ENCODE results near the gene TRUB1.
A peak's percentile ranks its signal among the peaks of the same experiment; 100 is the strongest.
"Not testable (repeated sequence)": the region's sequence is repeated elsewhere in the genome, so short reads cannot be mapped to it uniquely, and the experiment has no call there.

The TRUB1 gene
- total RNA-seq, result 22.4 to 45.2 reads per million in 2 experiments

DNA sequence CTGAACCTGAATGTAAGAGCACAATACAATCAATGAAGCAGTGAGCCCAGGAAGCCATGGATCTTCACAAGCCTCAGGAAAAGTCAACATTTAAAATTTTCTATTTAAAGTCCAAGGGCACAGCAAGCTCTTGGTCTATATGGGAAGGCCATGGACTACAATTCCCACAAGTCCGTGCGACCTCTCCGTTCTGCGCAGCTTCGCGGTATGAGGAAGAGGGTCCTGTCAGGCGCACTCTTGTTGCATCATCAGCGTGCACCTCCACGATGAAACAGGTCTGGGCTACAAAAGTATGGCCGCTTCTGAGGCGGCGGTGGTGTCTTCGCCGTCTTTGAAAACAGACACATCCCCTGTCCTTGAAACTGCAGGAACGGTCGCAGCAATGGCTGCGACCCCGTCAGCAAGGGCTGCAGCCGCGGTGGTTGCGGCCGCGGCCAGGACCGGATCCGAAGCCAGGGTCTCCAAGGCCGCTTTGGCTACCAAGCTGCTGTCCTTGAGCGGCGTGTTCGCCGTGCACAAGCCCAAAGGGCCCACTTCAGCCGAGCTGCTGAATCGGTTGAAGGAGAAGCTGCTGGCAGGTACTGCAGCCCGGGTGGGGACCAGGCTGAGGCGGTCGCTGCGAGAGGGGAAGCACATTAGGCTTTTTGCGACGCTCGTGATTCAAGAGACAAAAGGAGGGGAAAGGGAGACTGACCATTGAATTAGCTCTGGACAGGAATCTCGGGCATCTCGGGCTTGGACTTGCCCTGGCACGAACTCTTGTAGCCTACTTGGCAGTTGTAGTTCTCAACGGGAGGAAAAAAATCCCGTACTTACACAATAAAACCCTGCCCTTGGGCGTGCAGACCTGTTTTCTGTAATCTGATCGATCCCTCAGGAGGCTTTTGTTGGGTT lies at the start of gene TRUB1:
Gene TRUB1 (plus strand): TSS at position 234 of the 894 bp plus-strand sequence. CDS start 59 bp downstream, at position 293.
- peak; percentile 89 for DNase-seq (ENCODE audit: low read depth)

DNA sequence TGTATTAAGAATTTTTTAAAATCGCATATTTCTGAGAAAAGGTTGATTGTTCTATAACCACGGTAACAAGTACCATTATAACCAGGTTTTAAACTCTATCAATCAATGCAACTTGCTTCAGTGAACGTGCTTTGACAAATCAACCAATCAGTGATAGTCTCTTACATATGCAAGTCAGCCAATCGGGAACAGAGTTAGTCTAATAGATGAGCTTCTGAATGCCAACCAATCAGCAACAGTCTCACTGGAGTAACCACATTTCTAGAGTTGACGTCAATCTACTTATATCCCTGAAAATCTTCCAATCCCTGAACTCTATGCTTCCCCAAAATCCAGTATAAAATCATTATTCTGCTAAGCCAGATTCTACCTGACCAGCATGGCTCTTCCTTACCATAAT lies 44.7 kb upstream of the TRUB1 start:
- DNase-seq (ENCODE audit: low read depth), result no peak

DNA sequence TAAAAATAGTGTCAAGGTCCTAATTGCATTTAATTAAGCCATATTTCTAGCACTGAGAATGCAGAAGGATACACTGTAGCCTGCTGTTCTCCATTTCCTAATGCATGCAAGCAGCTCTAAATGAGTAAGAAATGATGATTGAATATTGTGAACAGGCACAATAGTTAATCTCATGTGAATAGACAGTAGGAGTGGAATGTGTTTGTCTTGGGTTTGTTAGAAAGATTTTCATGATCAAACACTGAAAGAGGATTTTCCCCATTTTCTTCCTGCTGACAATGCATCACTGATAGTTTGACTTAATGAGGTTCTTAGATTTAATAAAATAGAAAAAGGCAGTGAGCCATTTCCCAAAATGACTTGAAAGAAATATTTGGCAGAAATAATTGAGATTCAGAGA lies 43.1 kb upstream of the TRUB1 start:
- no peak for DNase-seq (ENCODE audit: low read depth)

DNA sequence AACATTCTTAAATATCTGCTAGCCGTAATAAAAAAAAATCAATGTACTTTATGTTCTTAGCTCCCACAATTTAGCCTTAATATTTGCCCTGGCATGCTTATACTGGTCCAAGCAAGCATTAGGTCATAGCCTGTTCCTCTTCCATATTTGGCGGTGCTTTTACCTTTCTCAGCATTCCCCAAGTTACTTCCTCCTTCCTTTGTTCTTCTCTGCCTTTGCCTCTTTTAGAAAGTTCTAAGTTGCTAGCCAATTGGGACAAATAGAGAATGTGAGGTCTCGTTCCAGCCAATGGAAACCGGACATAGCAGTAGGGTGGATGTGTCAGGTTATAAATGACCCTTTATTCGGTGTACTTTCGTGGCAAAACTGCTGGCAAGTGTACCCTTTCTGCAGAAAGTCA lies 41.0 kb upstream of the TRUB1 start:
- not testable (repeated sequence) for DNase-seq (ENCODE audit: low read depth)

DNA sequence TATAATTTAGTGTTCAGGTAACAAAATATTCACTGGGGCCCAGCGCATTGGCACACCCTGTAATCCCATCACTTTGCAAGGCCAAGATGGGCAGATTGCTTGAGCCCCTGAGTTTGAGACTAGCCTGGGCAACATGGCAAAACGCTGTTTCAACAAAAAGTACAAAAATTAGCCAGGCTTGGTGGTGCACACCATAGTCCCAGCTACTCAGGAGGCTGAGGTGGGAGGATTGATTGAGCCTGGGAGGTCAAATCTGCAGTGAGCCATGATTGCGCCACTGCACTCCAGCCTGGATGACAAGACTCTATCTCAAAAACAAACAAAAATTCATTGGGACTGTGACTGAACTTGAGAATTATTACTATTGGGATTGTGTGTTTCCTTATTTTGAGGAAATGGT lies 40.4 kb upstream of the TRUB1 start:
- DNase-seq (ENCODE audit: low read depth), result no peak

DNA sequence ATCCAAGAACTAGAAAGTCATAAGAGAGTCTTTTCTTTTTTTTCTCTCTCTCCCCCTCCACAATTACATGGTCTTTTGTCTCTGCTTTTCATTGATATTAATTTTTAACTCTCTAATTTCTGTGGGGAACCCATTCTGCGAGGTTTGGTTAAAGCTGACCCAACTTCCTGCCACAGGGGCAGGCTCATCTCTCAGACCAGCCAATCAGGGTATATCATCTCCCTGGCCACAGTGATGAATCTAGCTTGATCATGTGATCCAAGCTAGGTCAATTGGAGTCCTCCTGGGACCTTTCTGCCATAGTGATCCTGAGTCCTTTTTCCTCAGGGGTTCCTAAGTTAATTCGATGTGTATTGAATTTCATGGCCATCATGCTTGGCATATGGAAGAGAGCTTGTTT lies 38.0 kb upstream of the TRUB1 start:
- no peak for DNase-seq (ENCODE audit: low read depth)

DNA sequence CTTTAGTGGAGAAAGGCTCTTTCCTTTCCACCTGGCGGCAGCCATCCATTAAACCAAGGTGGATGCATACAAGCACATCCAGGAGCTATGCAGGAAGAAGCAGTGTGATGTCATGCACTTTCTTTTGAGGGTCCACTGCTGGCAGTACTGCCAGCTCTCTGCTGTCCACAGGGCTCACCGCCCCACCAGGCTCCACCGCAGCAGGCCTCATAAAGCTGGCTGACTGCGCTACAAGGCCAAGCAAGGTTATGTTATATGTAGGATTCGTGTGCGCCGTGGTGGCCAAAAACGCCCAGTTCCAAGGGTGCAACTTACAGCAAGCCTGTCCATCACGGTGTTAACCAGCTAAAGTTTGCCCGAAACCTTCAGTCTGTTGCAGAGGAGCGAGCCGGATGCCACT lies 37.3 kb upstream of the TRUB1 start:
- DNase-seq (ENCODE audit: low read depth), result no peak

DNA sequence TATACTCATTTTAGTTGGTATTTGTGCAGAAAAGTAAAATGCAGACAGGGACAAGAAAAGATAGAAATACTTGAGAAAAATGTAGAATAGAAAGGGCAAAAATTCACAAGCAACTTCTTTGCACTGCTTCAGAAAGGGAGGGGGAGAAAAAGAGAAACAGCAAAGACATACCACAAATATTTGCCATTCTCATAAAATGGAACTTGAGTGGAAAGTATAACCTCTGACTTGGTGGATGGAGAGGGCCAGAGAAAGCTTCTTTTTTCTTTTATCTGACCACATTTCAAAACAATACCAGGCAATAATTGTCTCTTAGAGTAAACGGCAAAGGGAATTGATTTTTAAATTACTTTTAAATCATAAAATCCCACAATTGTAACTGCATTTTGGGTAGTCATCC lies 35.8 kb upstream of the TRUB1 start:
- DNase-seq (ENCODE audit: low read depth), result no peak

DNA sequence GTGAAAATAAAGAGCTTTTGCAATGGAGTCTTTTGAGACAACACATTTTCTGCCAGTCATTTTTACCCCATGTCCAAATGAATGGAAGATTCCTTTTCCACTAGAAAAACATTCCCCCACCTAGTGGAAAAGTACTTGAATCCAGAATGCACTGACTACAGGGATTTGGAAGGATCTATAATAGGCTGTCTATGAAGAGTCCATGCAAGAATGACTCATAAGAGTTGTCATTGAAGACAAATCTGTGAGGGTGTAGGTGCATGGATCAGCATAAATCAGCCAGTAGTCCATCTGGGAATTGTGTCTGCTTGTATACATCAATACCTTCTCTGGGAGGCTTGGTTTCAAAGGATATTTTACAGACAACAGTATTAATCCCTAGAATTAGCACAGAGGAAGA lies 32.5 kb upstream of the TRUB1 start:
- DNase-seq (ENCODE audit: low read depth), result no peak

DNA sequence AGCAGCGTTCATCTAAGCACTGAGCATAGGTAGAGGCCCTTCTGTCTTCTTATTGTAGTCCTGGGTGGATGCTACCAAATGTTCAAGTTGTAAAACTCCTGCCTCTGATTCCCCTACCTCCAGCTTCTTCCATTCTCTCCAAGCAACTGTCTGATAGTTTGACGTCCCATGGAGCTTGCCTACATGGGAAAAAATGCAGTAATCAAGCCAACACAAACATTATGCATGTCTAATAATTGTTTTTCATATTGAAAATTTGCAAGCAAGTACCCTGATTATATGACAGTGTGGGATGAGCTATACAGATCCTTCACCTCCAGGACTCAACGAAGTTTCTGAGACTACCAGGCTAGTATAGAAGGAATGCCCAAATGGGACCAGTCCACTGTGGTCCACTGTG lies 31.0 kb upstream of the TRUB1 start:
- no peak for DNase-seq (ENCODE audit: low read depth)

DNA sequence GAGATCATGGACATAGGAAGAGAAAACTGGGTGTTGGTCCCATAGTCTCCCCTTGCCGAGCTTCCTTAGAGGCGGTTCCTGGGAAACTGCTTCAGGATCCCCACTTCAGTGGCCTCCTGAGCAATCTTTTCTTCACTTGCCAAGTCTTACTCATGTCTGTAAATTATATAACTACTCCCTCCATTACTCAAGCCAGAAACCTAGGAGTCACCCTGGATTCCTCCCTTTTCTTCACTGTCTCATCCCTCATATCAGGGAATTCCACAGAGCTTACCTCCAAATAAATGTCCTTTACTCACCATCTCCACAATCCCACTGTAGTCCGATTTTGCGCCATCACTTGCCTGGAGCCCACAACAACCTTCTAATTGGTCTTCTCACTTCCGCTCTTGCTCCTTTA lies 29.1 kb upstream of the TRUB1 start:
- no peak for DNase-seq (ENCODE audit: low read depth)

DNA sequence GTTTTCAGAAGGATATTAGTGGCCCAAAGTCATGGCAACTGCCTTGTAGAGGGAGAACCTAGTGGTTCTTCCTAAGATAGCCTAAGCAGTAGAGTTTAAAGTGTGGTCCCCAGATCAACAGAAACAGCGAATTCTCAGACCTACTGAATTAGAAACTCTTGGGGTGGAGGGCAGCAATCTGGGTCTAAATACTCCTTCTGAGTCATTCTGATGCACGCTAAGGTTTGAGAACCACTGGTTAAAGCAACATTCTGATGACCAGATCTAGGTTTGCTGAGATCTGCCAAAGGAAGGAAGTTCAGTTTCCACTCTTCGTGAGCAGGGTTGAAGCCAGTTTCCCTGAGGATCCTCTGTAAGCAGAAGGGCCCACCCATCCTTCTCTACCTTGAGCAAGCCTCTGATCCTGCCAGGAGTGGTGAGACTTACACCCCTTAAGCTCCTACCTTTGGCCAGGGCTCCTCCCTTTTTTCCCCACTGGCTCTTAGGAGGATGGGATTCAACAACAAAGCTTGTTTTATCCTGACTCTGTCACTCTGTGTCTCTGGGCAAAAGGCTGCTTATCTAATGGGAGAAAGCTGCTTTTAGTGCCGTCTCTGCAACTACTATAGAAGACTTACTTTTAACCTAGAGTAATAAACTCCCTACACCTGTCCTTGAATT lies 26.8 kb upstream of the TRUB1 start:
- DNase-seq (ENCODE audit: low read depth), result no peak

DNA sequence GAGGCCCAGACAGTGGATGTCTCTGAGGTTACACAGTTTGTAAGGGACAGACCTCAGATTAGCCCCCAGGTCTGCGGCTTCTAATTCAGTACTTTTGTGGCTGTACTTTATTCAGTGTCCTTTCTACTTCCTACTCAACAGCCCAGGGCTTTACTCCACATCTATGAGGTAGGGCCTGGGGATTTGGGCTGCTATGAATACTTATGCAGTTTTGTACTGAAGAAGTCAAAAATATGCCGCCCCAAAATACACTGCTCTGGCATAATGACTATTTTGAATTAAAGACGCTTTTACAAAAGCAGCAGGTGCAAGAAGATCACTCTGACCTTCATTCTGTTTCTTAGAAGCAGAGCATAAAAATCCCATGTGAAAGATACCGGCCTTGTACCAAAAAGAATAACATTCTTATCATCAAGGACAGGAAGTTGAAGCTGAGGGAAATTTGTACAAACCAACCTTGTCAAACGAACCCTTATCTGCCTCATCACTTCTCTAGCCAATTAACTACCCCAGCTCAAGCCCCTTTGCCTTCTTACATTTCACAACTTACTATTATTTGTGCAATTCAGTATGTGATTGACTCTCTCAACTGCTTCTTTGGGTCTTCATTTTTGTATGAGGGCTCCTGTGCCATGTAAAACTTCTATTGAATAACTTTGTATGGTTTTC lies 26.1 kb upstream of the TRUB1 start:
- no peak for DNase-seq (ENCODE audit: low read depth)

DNA sequence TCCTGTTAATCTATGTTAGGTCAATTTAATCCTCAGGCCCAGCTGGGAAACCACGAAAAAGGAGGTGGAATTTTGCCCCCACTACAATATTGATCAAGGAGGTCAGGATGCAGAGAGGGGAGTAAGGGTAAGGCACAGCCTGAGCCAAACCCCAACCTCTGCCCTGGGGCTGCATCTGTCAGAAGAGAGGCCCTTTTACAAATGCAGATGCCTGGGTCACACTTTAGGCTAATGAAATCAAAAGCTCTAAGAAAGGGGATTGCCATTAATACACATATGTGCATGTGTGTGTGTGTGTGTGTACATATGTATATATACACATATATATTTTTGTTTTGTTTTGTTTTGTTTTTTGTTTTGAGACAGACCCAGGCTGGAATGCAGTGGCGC lies 25.5 kb upstream of the TRUB1 start:
- DNase-seq (ENCODE audit: low read depth), result no peak

DNA sequence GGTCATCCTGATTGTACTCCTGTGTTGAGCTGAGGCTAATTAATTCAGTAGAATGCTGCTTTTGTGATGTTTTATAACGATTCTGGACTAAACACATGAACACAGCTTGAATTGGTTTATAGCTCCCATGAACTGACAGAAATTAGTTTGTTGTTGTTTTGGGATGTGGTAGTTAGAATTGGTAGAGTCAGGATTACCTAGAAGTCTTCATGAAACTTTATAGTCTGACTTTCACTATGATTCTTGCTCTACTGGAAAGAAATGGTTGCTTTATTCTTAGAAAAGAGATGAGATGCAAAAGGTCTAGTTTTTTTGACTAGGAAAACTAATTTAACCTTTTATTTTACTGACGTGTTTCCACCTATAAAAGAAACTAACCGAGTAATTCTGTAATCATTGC lies 23.4 kb upstream of the TRUB1 start:
- no peak for DNase-seq (ENCODE audit: low read depth)

DNA sequence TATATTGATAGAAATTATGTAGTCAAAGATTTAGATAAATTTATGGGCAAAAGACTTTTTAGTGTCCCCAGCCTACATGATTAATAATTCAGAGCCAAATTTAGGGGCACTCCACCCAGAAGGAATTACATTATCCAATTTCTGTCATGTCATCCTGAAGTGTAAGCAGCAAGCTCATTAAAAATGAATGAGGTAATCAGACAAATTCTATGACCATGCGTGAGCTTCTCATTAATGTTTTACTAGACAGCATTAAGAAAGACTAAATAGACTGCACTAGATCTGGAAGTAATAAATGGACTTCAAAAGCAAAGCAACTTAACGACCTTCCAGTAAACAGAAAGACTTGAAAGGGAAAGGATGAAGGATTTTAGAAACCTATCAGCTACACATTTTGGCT lies 22.7 kb upstream of the TRUB1 start:
- no peak for DNase-seq (ENCODE audit: low read depth)

DNA sequence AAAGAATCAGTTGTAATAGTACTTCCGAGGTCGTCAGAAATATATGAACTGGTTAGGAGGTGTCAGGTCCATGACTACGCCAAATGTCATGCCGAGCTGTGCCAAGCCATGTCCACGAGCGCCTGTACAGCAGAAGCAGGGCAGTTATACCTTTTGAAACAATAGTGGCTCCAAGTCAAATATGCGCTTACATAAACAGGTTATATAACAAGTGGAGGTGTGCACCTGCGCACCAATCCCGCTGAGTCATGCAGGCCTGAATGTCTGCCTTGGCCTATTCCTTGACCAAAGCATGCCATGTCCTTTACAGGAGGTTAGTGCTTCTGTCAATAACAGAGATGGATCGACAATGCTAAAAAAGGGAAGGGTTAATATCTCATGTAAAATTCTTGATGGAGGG lies 21.3 kb upstream of the TRUB1 start:
- DNase-seq (ENCODE audit: low read depth), result no peak

DNA sequence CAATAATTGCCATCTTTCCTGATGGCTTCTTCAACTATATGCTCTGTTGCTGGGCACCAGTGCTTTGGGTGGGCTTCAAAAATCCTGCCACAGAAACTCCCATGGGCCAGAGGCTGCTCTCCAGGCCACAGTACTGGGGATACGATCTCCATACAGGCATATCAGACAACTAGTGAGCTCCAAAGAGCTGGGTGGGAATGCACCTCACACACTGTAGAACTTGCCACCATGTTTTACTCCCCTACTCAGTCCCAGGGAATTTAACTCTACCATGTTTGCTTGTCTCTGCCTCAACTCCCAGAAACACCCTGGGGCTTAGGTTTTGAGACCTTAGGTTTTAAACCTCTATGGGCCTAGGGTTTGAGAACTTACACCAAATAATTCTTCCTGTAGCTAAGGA lies 20.5 kb upstream of the TRUB1 start:
- DNase-seq (ENCODE audit: low read depth), result no peak

DNA sequence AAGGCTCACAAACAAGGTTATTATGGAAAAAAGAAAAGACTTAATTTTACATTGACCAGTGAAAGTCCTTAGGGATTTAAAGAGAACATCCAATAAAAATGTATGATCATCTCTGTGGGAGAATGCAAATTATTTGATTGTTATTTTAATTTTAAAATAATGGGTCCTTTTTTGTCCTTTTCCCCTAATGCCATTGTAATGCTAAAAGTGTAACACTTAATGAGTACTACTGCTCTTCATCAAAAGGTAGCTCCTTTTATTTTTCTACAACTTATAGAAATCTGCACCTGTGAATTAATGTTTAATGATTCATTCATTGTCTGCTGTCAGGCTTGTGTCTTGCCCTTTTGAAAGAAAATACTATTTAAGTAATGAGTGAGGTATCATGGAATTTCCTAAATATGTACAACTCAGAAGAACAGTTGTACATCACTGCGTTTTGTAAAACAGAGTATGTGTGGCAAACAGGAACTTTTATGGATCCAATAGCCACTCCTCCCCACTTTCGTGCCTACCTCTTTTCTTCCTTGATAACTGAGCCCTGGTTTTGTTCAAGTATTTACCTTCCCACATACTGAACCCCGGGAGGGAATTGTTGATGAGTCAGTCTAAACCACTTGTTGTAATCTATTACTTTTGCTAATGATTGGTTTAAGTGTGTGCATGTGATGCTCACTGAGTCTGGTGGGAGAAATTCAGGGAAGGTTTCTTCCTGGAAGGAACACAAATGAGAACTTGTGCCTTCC lies 19.9 kb upstream of the TRUB1 start:
- no peak for DNase-seq (ENCODE audit: low read depth)

DNA sequence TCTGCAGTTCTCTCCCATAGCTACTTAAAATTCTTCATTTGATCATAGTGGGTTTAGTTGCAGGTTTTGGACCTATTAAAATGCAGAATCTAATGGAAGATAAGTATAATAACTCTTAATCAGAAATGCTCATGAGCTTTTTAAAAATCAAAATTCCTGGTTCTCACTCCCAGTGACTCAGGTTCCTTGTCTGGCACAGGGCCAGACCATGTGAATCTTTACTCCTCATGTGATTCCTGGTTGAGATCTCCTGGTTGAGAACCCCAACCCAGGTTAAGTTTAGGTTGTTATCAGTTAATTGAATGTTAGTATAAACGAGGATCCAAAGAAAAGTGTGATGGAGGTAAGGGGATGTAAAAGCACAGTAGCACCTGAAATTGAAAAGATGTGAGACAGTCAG lies 17.5 kb upstream of the TRUB1 start:
- no peak for DNase-seq (ENCODE audit: low read depth)

DNA sequence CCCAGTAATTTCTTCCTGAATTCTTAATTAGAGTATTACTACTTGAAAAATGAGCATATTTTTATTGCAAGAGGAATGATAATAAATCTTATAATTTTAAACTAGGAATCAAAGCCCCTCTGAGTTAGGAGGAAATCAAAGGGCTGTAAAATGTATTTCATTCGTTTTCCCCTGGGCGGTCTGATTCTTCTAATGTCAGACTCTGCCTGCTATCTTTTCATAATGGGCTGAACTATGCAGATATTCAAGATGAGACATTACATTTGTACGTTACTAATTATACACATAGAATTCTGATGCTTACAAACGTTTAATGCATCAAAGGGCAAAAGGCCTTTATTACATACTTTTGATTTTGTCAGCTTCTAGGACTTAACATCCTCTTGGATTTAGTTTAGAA lies 16.0 kb upstream of the TRUB1 start:
- DNase-seq (ENCODE audit: low read depth), result no peak

DNA sequence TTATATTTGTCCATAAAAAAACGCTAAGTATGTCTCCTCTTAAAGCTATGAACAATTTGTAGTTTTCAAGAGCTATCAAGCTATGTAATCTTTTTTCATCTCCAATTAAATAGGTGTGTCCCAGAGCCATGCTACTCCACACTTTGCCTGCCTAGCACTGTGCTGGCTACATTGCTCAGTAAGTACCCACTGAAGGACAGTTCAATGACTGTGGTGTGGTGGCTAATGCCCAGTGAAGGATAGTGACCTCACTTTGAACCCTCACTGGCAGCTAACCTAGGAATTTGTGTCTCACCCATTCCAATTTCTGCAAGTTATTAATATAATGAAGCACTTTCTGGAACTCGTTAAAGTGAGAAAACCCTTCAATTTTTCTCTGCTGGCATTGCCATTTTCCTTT lies 14.4 kb upstream of the TRUB1 start:
- no peak for DNase-seq (ENCODE audit: low read depth)
